Ovary (tissue), 9 donors: ENCODE data around the gene PDZRN3. TPM values are rescaled to one million over a fixed set of nuclear protein-coding genes. Genes with fewer than 3 reads are reported as not detected.

ENCODE experiments used
- DNase-seq, 5 donors: peaks; one replicate each; pipeline ENCODE4 v3.0.0-alpha.2; 2019 to 2020
- H3K27ac ChIP-seq, 2 donors: fragments of 200-600 bp; one replicate each; pipeline versions ENCODE4 v1.5.1 to v1.8.0; 2019 to 2022
- H3K27me3 ChIP-seq: fragments of 200-600 bp; one replicate; pipeline ENCODE4 v1.8.0; 2022
- H3K36me3 ChIP-seq: fragments of 200-600 bp; sonication (generic); one replicate; pipeline ENCODE4 v1.5.1; 2019
- H3K4me1 ChIP-seq: one replicate; pipeline ENCODE4 v1.8.1; 2013; ENCODE audit warnings: mild to moderate bottlenecking, moderate library complexity; ENCODE audit not compliant: insufficient read depth
- H3K4me3 ChIP-seq: fragments of 200-600 bp; sonication (generic); one replicate; pipeline ENCODE4 v1.5.1; 2017
- H3K9me3 ChIP-seq, 2 donors: fragments of 200-600 bp in 1 of 2; sonication (generic) in 1 of 2; one replicate each; pipeline versions ENCODE4 v1.5.1 to v1.8.1; 2013 to 2019; ENCODE audit warnings: mild to moderate bottlenecking in 1 of 2, moderate library complexity in 1 of 2
- EP300 ChIP-seq: sonication (generic); formaldehyde crosslinking; IDR thresholded peaks from one replicate; pipeline ENCODE4 v1.6.1; 2017; ENCODE audit warnings: antibody characterized with exemption
- POLR2A ChIP-seq: fragments of 450-650 bp; IDR thresholded peaks from one replicate; pipeline ENCODE4 v1.6.1; 2017; ENCODE audit warnings: antibody characterized with exemption, mild to moderate bottlenecking, moderate library complexity
- WGBS, 3 donors: extraction: QIAGEN DNeasy Blood & Tissue Kit in 1 of 3; methylation state at CpG; one replicate each; pipeline versions ENCODE4 v1.1.5 to v1.1.7; 2013 to 2017; 5-methylcytosine and 5-hydroxymethylcytosine counted together
- intact Hi-C, 4 donors: fragments of 100-400 bp; cut with DNase I; formaldehyde crosslinking; loops; one replicate each; pipeline versions ENCODE4 v1.11.0 to v1.15.1; 2022 to 2023
- polyA plus RNA-seq, 2 donors: library from polyadenylated mRNA; stranded (reverse); fragments of 200-250 nt in 1 of 2; fragments of 350-450 nt in 1 of 2; fragmentation: Illumina TruSeq in 1 of 2; extraction: RNeasy Lipid Tissue Mini Kit (QIAGEN cat#74804) in 1 of 2; gene quantifications; one replicate each; pipeline ENCODE4 v1.2.3, GENCODE V29; 2013 to 2014
- total RNA-seq, 7 donors: library from RNA; depleted of rRNA in 2 of 7; stranded (reverse); fragments of >200 nt in 2 of 7; fragmentation: NEBNext Ultra II Directional in 3 of 7; extraction: Animal tissue kit (Norgen Biotek cat#: 25700) in 3 of 7; gene quantifications; one replicate each; pipeline versions ENCODE4 v1.1.0 to v1.2.4, GENCODE V29; 2016 to 2023
- TF ChIP-seq, protein P1 (sequence below), 3 donors: fragments of 450-650 bp in 2 of 3; fragments of 200-600 bp in 1 of 3; IDR thresholded peaks; one replicate each; pipeline versions ENCODE4 v1.5.1 to v1.8.0; 2016 to 2022; ENCODE audit warnings: antibody characterized with exemption in 3 of 3, mild to moderate bottlenecking in 1 of 3
- donor health status: DM: no; HTN: no; CAD: no; lungs with moderate emphysema.
- donor health status: DM: no; HTN: no; CAD: no.
- donor health status: Bipolar disorder and iron deficiency.
- donor health status: DM: yes; HTN: yes; CAD: no.
- donor health status: DM: no; HTN: no; CAD: no.
- donor health status: DM: yes; HTN: yes; CAD: no.

PDZRN3 gene
- total and polyA plus RNA-seq, 9 donors: 68.1 to 161 (median 102) TPM

DNA sequence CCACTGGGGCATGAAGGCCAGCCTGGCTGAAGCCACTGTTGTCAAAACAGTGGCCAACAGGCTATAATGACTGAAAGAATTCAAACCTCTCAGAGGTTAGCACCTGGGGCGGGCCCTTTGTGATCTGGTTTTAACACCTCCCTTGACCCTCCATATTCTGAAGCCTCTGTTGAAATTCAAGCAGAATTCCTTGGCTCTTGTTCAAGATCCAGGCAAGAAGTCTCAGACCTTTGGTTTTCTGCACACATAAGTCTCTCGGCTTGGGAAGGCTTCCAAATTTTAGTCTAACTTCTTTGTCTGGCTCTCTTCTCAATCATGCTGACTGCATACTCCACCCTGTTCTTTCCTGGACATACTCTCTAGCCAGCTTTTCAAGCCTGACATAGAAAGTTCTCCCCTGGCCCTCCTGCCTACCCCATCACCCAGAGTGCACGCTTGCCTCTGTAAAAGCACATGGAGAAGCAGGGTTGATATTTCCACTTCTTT is 144.5 kb downstream of the PDZRN3 start:
- Histone ChIP-seq H3K4me3 (no peak overlapping the region), H3K36me3 (no peaks in the 10 kb centered on the region), H3K9me3 (no peaks in the 10 kb centered on the region), H3K27me3 (no peaks in the 10 kb centered on the region), H3K27ac (peak overlapping the region in 1 of 2 donors; percentile 23), H3K4me1 (peaks cover 8% of the 10 kb centered on the region)
- TF ChIP-seq, protein P1, sequence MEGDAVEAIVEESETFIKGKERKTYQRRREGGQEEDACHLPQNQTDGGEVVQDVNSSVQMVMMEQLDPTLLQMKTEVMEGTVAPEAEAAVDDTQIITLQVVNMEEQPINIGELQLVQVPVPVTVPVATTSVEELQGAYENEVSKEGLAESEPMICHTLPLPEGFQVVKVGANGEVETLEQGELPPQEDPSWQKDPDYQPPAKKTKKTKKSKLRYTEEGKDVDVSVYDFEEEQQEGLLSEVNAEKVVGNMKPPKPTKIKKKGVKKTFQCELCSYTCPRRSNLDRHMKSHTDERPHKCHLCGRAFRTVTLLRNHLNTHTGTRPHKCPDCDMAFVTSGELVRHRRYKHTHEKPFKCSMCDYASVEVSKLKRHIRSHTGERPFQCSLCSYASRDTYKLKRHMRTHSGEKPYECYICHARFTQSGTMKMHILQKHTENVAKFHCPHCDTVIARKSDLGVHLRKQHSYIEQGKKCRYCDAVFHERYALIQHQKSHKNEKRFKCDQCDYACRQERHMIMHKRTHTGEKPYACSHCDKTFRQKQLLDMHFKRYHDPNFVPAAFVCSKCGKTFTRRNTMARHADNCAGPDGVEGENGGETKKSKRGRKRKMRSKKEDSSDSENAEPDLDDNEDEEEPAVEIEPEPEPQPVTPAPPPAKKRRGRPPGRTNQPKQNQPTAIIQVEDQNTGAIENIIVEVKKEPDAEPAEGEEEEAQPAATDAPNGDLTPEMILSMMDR (IDR thresholded peaks at IDR 0.05): no peak
- TF ChIP-seq POLR2A: no peak
- TF ChIP-seq EP300: no peak
- intact Hi-C loops: no loop called here
- no peak for DNase-seq
- 68 to 87% (median 84%) methylated on average over 3 of the region's 3 CpGs for WGBS, 3 donors

DNA sequence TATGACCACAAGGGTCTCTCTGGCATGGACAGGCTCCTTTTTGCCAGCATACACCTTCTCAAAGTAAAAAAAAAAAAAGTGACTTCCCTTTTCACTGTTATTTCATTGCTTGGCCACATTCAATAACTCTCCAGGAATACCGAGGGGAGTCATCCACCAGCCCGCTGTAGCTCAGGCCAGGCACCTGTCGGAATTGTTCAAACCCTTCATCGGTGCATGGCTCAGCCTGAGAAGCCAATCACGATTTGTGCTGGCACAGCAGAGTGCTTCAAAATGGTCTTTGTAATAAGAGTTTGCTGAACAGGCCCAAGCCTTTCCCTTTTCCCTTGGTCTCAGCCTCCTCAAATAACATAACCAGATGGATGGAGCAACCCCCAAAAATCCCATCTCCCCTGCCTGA is 145.4 kb downstream of the PDZRN3 start:
- 89 to 92% (median 92%) methylated on average over 5 of the region's 5 CpGs for WGBS, 3 donors
- Histone ChIP-seq H3K4me1 (peaks cover 8% of the 10 kb centered on the region), H3K36me3 (no peaks in the 10 kb centered on the region), H3K27me3 (no peaks in the 10 kb centered on the region), H3K4me3 (no peak overlapping the region), H3K9me3 (no peaks in the 10 kb centered on the region), H3K27ac (no peak overlapping the region)
- intact Hi-C loops: no loop called here
- TF ChIP-seq, protein P1 (IDR thresholded peaks at IDR 0.05): no peak
- TF ChIP-seq POLR2A (no peak), EP300 (no peak)
- no peak for DNase-seq

DNA sequence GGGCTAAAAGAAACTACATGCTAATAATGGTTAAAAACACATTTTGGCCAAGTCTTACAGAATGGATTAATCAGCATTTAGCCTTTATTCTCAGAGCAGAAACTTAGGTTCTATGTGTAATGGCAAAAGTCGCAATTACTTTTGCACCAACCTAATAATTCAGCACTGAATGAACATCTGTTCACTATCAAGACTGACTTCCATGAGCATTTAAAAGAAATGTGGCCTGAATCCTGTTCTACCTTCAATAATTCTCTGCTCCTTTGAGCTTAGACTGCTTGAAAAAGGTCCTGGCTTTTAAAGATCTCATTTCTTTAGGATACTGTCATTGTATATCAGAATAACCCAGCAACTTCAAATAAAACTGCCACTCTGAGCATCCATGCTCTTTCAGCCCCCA is 145.9 kb downstream of the PDZRN3 start:
- H3K9me3 ChIP-seq: no peaks in the 10 kb centered on the region
- WGBS, 3 donors: 55 to 70% (median 61%) methylated on average over 1 of the region's 1 CpG
- no peak overlapping the region for H3K27ac ChIP-seq
- no peak for DNase-seq
- intact Hi-C loops: no loop called here
- H3K4me3 ChIP-seq: no peak overlapping the region
- TF ChIP-seq, protein P1 (IDR thresholded peaks at IDR 0.05): no peak
- TF ChIP-seq POLR2A: no peak
- TF ChIP-seq EP300: no peak
- H3K4me1 ChIP-seq: peaks cover 7% of the 10 kb centered on the region
- no peaks in the 10 kb centered on the region for H3K36me3 ChIP-seq
- H3K27me3 ChIP-seq: no peaks in the 10 kb centered on the region

DNA sequence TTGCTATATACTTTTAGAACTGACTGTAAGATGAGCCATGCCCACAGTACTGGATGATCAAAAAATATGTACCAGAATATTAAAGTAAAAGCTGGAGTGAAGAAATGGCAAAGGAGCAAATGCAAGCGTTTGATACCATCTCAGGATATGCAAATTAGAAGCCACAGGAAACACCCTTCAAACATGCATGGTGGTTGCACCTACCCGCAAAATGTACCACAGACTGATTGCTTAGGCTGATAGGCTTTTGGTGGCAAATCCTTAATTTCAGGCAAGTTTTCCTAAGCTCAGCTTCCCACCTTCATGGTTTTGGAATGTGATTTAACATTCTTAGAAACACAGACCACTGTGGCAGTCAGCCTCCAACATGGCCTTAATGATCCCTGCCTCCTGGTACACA is 149.0 kb downstream of the PDZRN3 start:
- 93 to 98% (median 94%) methylated on average over 2 of the region's 2 CpGs for WGBS, 3 donors
- TF ChIP-seq, protein P1 (IDR thresholded peaks at IDR 0.05): no peak
- no peak for TF ChIP-seq EP300
- no peak for TF ChIP-seq POLR2A
- Histone ChIP-seq H3K27ac (no peak overlapping the region), H3K36me3 (no peaks in the 10 kb centered on the region), H3K4me3 (no peak overlapping the region), H3K27me3 (no peaks in the 10 kb centered on the region), H3K9me3 (no peaks in the 10 kb centered on the region), H3K4me1 (peaks cover 13% of the 10 kb centered on the region)
- intact Hi-C loops: no loop called here
- no peak for DNase-seq
